ENCODE data around the gene SAMD4B. TPM values are rescaled to one million over a fixed set of nuclear protein-coding genes. Genes with fewer than 3 reads are reported as not detected.
A peak's percentile ranks its signal among the peaks of the same experiment; 100 is the strongest.

SAMD4B gene
- total RNA-seq, 1 experiment from 2014 or later = 163 TPM

- CTCF ChIA-PET = interaction anchor here (1.1 kb wide), 1 partner anchor 20 kb away, joined by 5 read pairs; the partner anchor contains the start of gene RPS16
- no TSS peak for BruUV-seq (replicated peaks)
Measured at GRCh38 chr19:39415111-39416046, 73.2 kb downstream of the SAMD4B start.

GRCh38 chr19:39416152-39417120 is 74.2 kb downstream of the SAMD4B start:
- BruUV-seq (replicated peaks) = no TSS peak
- no peaks in the 10 kb centered on the region for H4K20me1 ChIP-seq (ENCODE audit: insufficient read depth)
- H3K4me1 ChIP-seq (replicated peaks; ENCODE audit: insufficient read depth) = peaks cover 7% of the 10 kb centered on the region; the same call in 1 of the 2 replicates
- no peak overlapping the region for H3K4me2 ChIP-seq
- TF ChIP-seq, protein P1, sequence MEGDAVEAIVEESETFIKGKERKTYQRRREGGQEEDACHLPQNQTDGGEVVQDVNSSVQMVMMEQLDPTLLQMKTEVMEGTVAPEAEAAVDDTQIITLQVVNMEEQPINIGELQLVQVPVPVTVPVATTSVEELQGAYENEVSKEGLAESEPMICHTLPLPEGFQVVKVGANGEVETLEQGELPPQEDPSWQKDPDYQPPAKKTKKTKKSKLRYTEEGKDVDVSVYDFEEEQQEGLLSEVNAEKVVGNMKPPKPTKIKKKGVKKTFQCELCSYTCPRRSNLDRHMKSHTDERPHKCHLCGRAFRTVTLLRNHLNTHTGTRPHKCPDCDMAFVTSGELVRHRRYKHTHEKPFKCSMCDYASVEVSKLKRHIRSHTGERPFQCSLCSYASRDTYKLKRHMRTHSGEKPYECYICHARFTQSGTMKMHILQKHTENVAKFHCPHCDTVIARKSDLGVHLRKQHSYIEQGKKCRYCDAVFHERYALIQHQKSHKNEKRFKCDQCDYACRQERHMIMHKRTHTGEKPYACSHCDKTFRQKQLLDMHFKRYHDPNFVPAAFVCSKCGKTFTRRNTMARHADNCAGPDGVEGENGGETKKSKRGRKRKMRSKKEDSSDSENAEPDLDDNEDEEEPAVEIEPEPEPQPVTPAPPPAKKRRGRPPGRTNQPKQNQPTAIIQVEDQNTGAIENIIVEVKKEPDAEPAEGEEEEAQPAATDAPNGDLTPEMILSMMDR (conservative IDR thresholded peaks at IDR 0.05) = no peak
- no peak for TF ChIP-seq EZH2 (IDR thresholded peaks at IDR 0.05; ENCODE audit: low read depth)
- H3K9me3 ChIP-seq (ENCODE audit: insufficient read depth, low read depth) = no peaks in the 10 kb centered on the region
- H3K9me2 ChIP-seq (ENCODE audit: insufficient read depth) = no peaks in the 10 kb centered on the region
- ChIA-PET CTCF (no interaction called here), POLR2A (ENCODE audit: unreplicated experiment) (no interaction called here)
- DNase-seq = peak in 1 of 2 experiments; percentile 31
- H3F3A ChIP-seq (ENCODE audit: insufficient read depth, low read depth) = peaks cover 14% of the 10 kb centered on the region; the same call in 1 of the 2 replicates
- H3K36me3 ChIP-seq (ENCODE audit: low read depth) = no peaks in the 10 kb centered on the region
- H2AFZ ChIP-seq = no peak overlapping the region
- H3K79me2 ChIP-seq (ENCODE audit: low read depth) = no peaks in the 10 kb centered on the region
- H3K27ac ChIP-seq = no peak overlapping the region
- no peak overlapping the region for H3K4me3 ChIP-seq
- H3K27me3 ChIP-seq (ENCODE audit: insufficient read depth, low read depth) = no peaks in the 10 kb centered on the region
- intact Hi-C loops (cut with micrococcal nuclease; ENCODE audit: unreplicated experiment) = no loop called here

More at GRCh38 chr19:39415111-39416046, 73.2 kb downstream of the SAMD4B start:
- H3K36me3 ChIP-seq (ENCODE audit: low read depth) = no peaks in the 10 kb centered on the region
- H3K27me3 ChIP-seq (ENCODE audit: insufficient read depth, low read depth) = no peaks in the 10 kb centered on the region
- no peaks in the 10 kb centered on the region for H4K20me1 ChIP-seq (ENCODE audit: insufficient read depth)
- H3K9me2 ChIP-seq (ENCODE audit: insufficient read depth) = no peaks in the 10 kb centered on the region
- peak in 1 of 2 experiments; percentile 21 for DNase-seq
- TF ChIP-seq, protein P1 (conservative IDR thresholded peaks at IDR 0.05) = no peak
- TF ChIP-seq EZH2 (IDR thresholded peaks at IDR 0.05; ENCODE audit: low read depth) = no peak
- H3K4me1 ChIP-seq (replicated peaks; ENCODE audit: insufficient read depth) = peaks cover 18% of the 10 kb centered on the region
- no peak overlapping the region for H3K4me3 ChIP-seq
- no peak overlapping the region for H2AFZ ChIP-seq
- POLR2A ChIA-PET (ENCODE audit: unreplicated experiment) = no interaction called here
- H3K9me3 ChIP-seq (ENCODE audit: insufficient read depth, low read depth) = no peaks in the 10 kb centered on the region
- H3K4me2 ChIP-seq = no peak overlapping the region
- H3F3A ChIP-seq (ENCODE audit: insufficient read depth, low read depth) = peaks cover 25% of the 10 kb centered on the region; the same call in 1 of the 2 replicates
- peaks cover 4% of the 10 kb centered on the region; the same call in 1 of the 2 replicates for H3K79me2 ChIP-seq (ENCODE audit: low read depth)
- intact Hi-C loops (cut with micrococcal nuclease; ENCODE audit: unreplicated experiment) = no loop called here
- no peak overlapping the region for H3K27ac ChIP-seq
